ENCODE results near the gene TEDC2.
A peak's percentile ranks its signal among the peaks of the same experiment; 100 is the strongest.

TEDC2 gene

DNA sequence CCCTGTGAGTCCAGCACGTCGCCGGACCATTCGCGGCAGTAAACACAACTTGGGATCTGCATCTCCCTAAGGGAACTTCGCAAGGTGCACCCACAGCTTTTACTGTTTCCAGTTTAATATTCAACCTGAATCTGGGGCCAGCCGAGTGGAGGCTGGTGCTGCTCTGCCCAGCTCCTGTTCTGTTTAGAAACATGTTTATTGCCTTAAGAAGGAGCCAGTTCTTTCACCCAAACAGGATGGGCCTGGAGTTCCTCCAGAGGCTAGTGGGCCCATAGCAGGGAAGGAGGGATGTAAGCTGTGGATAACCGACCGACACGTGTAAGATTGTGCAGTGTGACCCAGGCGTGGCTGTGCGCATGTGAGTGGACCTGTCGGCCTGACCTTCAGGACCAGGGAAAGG lies 32.4 kb downstream of the TEDC2 start:
- DNase-seq (ENCODE audit: extremely low read depth in 1 of 2, low read depth in 1 of 2), result no peak

- DNase-seq (ENCODE audit: extremely low read depth in 1 of 2, low read depth in 1 of 2), result no peak
These were observed 33.7 kb downstream of the TEDC2 start for GRCh38 chr16:2493605-2494004.

GRCh38 chr16:2494616-2495015 lies 34.7 kb downstream of the TEDC2 start:
- no peak for DNase-seq (ENCODE audit: extremely low read depth in 1 of 2, low read depth in 1 of 2)

DNA sequence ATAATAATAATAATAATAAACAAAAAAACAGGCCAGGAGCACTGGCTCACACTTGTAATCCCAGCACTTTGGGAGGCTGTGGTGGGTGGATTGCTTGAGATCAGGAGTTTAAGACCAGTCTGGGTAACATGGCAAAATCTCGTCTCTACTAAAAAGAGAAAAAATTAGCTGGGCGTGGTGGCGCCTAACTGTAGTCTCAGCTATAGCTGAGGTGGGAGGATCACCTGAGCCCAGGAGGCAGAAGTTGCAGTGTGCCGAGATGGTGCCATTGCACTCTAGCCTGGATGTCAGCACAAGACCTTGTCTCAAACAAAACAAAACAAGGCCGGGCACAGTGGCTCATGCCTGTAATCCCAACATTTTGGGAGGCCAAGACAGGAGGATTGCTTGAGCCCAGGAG lies 35.1 kb downstream of the TEDC2 start:
- DNase-seq (ENCODE audit: extremely low read depth in 1 of 2, low read depth in 1 of 2), result no peak

- no peak for DNase-seq (ENCODE audit: extremely low read depth in 1 of 2, low read depth in 1 of 2)
These were observed 36.6 kb downstream of the TEDC2 start for GRCh38 chr16:2496223-2497115.

- DNase-seq (ENCODE audit: extremely low read depth in 1 of 2, low read depth in 1 of 2), result no peak
These were observed 37.3 kb downstream of the TEDC2 start for GRCh38 chr16:2497116-2497630.

- no peak for DNase-seq (ENCODE audit: extremely low read depth in 1 of 2, low read depth in 1 of 2)
These were observed 38.0 kb downstream of the TEDC2 start for GRCh38 chr16:2497695-2498484.

DNA sequence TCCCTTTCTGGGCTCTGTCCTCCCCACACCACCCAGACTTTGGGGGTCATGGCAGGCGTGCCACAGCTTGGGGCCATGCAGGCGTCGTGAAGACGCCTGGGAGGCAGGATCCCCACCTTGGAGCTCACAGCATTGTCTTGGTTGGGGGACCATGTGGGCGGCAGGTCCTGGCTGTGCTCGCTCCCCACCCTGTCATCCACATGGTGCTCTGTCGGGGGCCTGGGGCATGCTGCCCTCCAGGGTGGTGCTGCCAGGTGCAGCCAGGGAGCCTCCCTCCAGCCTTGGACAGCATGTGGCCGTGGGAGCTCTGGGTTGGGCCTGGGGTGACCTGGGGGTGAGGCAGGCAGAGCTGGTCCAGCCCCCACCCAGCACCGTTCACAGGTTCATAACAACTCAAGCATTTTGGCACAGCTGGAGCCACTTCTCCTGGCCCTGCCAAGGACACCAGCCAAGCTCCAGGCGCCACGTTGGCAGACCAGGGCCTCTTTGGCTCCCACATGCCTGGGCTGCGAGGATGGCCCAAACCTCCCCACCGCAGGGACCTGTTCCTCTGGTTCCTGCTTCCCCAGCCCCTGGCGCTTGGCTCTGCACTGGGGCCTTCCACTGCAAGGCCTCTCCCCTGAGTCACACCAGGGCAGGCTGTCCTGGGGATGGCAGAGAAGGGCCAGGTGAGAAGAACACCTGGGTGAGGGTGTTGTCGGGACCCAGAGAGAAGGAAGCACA lies 38.8 kb downstream of the TEDC2 start:
- DNase-seq (ENCODE audit: extremely low read depth in 1 of 2, low read depth in 1 of 2), result no peak

- DNase-seq (ENCODE audit: extremely low read depth in 1 of 2, low read depth in 1 of 2), result no peak
These were observed 39.5 kb downstream of the TEDC2 start for GRCh38 chr16:2499454-2499853.

DNA sequence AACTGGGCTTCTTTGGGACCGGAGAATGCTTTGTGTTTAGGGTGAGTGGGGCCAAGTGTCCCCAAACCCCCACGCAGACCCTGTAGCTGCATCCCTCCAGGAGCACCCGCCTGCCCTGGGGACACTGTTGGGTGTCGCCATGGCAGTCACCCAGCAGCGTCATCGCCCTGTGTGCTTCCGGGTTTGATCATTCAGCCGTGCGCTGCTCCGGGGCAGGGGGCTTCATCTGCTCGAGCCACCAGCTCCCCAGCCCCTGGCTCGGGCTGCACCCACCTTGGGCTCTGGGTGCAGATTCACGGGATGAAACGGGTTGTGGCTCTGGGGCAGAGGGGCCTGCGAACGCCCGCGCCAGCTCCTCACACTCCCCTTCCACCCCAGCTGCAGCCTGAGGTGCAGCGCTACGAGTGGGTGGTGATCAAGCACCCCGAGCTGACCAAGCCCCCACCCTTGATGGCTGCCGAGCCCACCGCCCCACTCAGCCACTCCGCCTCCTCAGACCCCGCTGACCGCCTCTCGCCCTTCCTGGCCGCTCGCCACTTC lies 40.1 kb downstream of the TEDC2 start:
- no peak for DNase-seq (ENCODE audit: extremely low read depth in 1 of 2, low read depth in 1 of 2)

- DNase-seq (ENCODE audit: extremely low read depth in 1 of 2, low read depth in 1 of 2), result no peak
These were observed 40.6 kb downstream of the TEDC2 start for GRCh38 chr16:2500430-2500917.

GRCh38 chr16:2500918-2501750 lies 41.2 kb downstream of the TEDC2 start:
- DNase-seq (ENCODE audit: extremely low read depth in 1 of 2, low read depth in 1 of 2), result peak; percentile 49 to 52

GRCh38 chr16:2501946-2502895 lies 42.3 kb downstream of the TEDC2 start:
- DNase-seq (ENCODE audit: extremely low read depth in 1 of 2, low read depth in 1 of 2), result no peak

- no peak for DNase-seq (ENCODE audit: extremely low read depth in 1 of 2, low read depth in 1 of 2)
These were observed 45.8 kb downstream of the TEDC2 start for GRCh38 chr16:2505695-2506094.

DNA sequence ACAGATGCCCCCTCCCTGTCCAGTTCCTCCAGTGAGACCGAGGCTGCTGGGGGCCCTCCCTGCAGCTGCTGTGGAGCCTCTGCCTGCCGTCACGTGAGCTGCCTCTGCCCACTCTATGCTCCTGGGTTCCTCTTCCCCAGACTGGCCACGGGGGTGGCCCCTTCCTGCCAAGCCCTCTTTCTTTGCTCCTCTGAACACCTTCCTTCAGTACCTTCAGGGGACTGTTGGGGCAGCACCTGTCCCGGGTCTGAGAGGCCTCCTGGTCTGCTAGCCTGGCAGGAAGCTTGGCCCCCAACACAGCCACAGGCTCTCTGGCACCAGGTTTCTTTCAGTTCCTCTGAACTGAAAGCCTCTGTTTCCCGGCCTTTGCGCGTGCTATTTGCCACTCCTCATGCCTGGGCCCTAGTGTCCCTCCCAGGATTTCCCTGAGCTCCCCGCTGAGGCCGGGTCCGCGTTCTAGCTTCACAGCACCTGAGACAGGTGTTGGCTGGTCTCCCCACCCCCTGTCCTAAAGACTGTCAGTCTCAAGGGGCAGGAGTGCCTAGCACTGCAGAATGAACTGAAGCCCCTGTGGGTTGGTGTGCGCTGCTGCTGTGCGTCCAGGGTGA lies 47.2 kb downstream of the TEDC2 start:
- no peak for DNase-seq (ENCODE audit: extremely low read depth in 1 of 2, low read depth in 1 of 2)

- DNase-seq (ENCODE audit: extremely low read depth in 1 of 2, low read depth in 1 of 2), result no peak
These were observed 47.8 kb downstream of the TEDC2 start for GRCh38 chr16:2507665-2508064.

GRCh38 chr16:2508722-2509400 lies 49.0 kb downstream of the TEDC2 start:
- DNase-seq (ENCODE audit: extremely low read depth in 1 of 2, low read depth in 1 of 2), result no peak
